Activated naive CD4-positive, alpha-beta T cell treated with anti-CD3 and anti-CD28 coated beads for 36 hours (primary cell): Measurements from ENCODE around the gene GPR15LG. TPM values are rescaled to one million over a fixed set of nuclear protein-coding genes. Genes with fewer than 3 reads are reported as not detected.
A peak's percentile ranks its signal among the peaks of the same experiment; 100 is the strongest.

Experiments
- CTCF ChIA-PET: fragments of 350-600 bp; sonication (Branson Sonifier 250); formaldehyde crosslinking; loops from one replicate; lab custom pipeline; 2021; ENCODE audit warnings: antibody characterized with exemption; lab: Charles Lee
- DNase-seq: peaks from one replicate; pipeline ENCODE4 v3.0.0-alpha.2; 2020
- H3K27ac Mint-ChIP-seq: one replicate; pipeline ENCODE4 v1.8.0; 2021; ENCODE audit warnings: mild to moderate bottlenecking, mixed read lengths
- H3K27me3 Mint-ChIP-seq: one replicate; pipeline ENCODE4 v1.8.0; 2021; ENCODE audit warnings: low read depth, mixed read lengths
- H3K36me3 Mint-ChIP-seq: one replicate; pipeline ENCODE4 v1.8.0; 2021; ENCODE audit warnings: low read depth, mixed read lengths
- H3K4me1 Mint-ChIP-seq: one replicate; pipeline ENCODE4 v1.8.0; 2021; ENCODE audit warnings: low read depth, mixed read lengths
- H3K4me3 Mint-ChIP-seq: one replicate; pipeline ENCODE4 v1.8.0; 2021; ENCODE audit warnings: mild to moderate bottlenecking, moderate library complexity, mixed read lengths
- H3K9me3 Mint-ChIP-seq: one replicate; pipeline ENCODE4 v1.8.0; 2021; ENCODE audit warnings: mixed read lengths
- intact Hi-C: fragments of 100-400 bp; cut with micrococcal nuclease; formaldehyde crosslinking; loops from one replicate; pipeline ENCODE4 v1.15.1; 2023
- total RNA-seq, 2 experiments: library from RNA; stranded (reverse); gene quantifications; one replicate each; pipeline ENCODE4 v1.2.3, GENCODE V29; 2021

Gene GPR15LG
- total RNA-seq, 2 experiments from 2014 or later: not detected

DNA sequence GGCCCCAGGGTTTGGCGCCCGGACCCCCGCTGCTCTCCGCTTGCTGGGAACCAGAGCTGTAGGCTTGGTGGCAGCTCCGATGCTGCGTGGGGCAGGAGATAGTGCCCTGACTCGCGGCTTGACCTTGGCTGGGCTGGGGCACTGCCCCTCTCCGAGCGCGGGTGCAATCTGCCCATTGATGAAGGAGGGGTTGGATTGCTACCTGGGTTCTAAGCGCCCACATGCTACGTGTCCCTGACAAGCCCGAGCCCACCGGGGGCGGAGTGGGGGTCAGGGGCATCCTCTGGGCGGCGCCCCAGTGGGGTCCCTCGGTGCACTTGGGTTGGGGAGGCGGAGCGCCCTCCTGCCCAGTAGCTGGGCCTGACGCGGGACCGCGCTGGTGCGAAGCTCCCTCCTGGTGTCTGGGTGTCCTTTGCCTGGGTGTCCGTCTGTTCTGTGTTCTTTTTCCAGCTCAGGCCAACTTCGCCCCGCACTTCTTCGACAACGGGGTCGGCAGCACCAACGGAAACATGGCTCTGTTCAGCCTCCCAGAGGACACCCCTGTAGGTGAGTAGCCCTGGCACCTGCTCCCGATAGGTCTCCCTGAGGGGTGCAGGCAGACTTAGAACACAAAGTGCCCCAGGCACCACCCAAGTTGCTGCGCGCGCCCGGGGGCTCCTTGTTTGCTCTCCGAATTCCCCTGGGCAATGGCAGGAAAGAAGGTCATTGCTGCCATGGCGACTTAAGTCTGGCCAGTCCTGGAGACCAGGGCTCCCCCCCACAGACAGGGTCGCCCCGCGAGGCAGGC is 21.6 kb downstream of the GPR15LG start:
- no peak overlapping the region for H3K27ac Mint-ChIP-seq
- CTCF ChIA-PET: interaction anchor here (1.0 to 1.5 kb wide), 2 partner anchors 9 to 25 kb away, joined by 3 read pairs; no protein-coding TSS in a partner anchor
- no peaks in the 10 kb centered on the region for H3K36me3 Mint-ChIP-seq
- no peaks in the 10 kb centered on the region for H3K9me3 Mint-ChIP-seq
- H3K4me3 Mint-ChIP-seq: peak overlapping the region; percentile 51
- peaks cover 12% of the 10 kb centered on the region for H3K27me3 Mint-ChIP-seq
- H3K4me1 Mint-ChIP-seq: peaks cover 11% of the 10 kb centered on the region
- DNase-seq: no peak
- intact Hi-C loops: no loop called here

DNA sequence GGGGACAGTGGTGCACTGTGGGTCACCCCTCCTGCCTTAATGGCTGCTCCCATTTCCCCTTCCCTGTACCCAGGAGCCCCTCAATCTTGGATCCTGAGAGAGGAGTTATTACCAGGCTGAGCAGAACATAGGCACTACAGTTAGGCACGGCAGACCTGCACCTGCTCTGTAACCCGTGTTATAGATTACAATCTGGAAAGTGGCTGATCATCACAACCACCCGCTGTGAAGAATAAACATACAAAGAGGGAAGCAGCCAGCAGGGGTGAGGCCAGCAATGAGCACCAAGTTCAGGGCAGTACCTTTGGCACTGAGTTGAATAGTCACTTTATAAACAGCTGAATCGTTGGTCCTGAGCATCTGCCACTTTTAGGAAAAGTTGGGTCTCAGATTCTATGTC is 22.5 kb downstream of the GPR15LG start:
- H3K4me3 Mint-ChIP-seq: no peak overlapping the region
- H3K27me3 Mint-ChIP-seq: peaks cover 12% of the 10 kb centered on the region
- peaks cover 5% of the 10 kb centered on the region for H3K4me1 Mint-ChIP-seq
- CTCF ChIA-PET: interaction anchor here (0.6 kb wide), 1 partner anchor 150 kb away, joined by 5 read pairs; no protein-coding TSS in a partner anchor
- H3K9me3 Mint-ChIP-seq: no peaks in the 10 kb centered on the region
- DNase-seq: no peak
- H3K27ac Mint-ChIP-seq: no peak overlapping the region
- intact Hi-C loops: no loop called here
- H3K36me3 Mint-ChIP-seq: no peaks in the 10 kb centered on the region

DNA sequence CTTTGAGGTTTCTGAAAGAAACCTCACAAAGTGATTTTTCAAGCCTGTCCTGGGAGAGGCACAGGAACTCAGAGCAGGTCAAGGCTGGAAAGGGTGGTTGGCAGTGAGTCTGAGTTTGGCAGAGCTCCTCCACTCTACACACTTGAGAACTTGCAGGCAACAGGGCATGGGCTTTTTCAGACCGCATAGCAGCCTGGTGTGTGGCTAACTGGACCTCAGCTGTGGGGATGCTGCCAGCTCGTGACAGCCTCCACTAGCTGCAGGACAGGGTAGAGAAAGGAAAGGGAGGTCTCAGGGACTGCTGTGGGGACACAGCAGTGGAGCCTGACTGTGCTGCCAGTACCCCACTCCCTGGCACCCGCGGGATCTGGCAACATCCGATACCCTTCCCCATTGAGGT is 23.3 kb downstream of the GPR15LG start:
- intact Hi-C loops: no loop called here
- H3K4me3 Mint-ChIP-seq: no peak overlapping the region
- H3K27me3 Mint-ChIP-seq: peaks cover 12% of the 10 kb centered on the region
- CTCF ChIA-PET: no interaction called here
- H3K27ac Mint-ChIP-seq: no peak overlapping the region
- no peak for DNase-seq
- no peaks in the 10 kb centered on the region for H3K4me1 Mint-ChIP-seq
- H3K36me3 Mint-ChIP-seq: no peaks in the 10 kb centered on the region
- no peaks in the 10 kb centered on the region for H3K9me3 Mint-ChIP-seq

DNA sequence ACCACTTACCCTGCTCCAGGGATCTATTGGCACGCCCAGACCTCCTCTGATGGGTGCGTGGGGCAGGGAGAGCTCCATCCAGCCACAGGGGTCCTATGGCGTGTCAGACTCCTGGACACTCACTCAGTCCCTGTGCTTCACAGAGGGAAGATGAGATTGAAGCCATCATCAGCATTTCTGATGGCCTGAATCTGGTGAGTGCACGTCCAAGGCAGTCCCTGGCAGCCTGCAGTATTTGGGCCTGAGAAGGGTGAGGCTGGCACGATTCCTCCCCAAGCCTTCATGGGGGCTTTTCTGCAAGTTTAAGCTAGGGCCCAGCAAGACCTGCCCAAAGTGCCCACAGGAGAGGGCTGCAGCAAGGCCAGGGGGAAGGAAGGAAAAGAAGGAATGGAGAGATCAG is 24.0 kb downstream of the GPR15LG start:
- intact Hi-C loops: no loop called here
- Mint-ChIP-seq H3K27me3 (peaks cover 12% of the 10 kb centered on the region), H3K4me3 (no peak overlapping the region), H3K4me1 (no peaks in the 10 kb centered on the region), H3K9me3 (no peaks in the 10 kb centered on the region), H3K27ac (no peak overlapping the region), H3K36me3 (no peaks in the 10 kb centered on the region)
- DNase-seq: no peak
- CTCF ChIA-PET: no interaction called here

DNA sequence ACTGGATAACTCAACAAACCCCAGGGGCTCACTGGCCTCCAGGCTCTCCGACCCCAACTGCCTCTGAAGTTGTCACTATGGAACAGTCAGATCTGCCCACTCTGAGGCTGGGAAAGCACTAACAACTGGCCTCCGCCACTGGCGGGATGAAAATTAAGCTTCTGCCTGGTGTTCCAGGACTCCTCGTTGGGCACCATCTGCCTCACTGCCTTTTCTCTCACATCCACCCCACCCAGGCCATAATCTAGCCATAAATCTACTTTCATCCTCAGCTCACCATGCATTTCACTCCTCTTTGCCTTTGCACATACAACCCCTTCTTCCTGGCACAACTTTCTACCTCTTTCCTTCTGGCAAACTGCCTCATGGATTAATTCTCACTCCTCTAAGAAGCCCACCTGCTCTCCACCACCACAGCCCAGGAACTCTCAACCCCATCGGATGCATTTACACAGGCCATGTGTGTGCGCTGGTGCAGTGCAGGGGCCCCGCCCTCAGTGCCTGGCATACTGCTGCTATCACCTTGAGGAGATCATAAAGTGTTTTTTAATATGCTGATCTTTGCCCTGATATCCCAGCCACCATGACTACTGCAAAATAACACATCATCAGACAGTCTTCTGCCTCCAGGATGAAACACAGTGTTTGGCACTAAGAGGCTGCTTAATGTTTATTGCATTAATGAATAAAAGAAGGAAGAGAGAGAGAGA is 24.8 kb downstream of the GPR15LG start:
- peaks cover 12% of the 10 kb centered on the region for H3K27me3 Mint-ChIP-seq
- no peaks in the 10 kb centered on the region for H3K9me3 Mint-ChIP-seq
- no peaks in the 10 kb centered on the region for H3K4me1 Mint-ChIP-seq
- H3K36me3 Mint-ChIP-seq: no peaks in the 10 kb centered on the region
- DNase-seq: no peak
- intact Hi-C loops: no loop called here
- H3K4me3 Mint-ChIP-seq: no peak overlapping the region
- no peak overlapping the region for H3K27ac Mint-ChIP-seq
- CTCF ChIA-PET: no interaction called here

DNA sequence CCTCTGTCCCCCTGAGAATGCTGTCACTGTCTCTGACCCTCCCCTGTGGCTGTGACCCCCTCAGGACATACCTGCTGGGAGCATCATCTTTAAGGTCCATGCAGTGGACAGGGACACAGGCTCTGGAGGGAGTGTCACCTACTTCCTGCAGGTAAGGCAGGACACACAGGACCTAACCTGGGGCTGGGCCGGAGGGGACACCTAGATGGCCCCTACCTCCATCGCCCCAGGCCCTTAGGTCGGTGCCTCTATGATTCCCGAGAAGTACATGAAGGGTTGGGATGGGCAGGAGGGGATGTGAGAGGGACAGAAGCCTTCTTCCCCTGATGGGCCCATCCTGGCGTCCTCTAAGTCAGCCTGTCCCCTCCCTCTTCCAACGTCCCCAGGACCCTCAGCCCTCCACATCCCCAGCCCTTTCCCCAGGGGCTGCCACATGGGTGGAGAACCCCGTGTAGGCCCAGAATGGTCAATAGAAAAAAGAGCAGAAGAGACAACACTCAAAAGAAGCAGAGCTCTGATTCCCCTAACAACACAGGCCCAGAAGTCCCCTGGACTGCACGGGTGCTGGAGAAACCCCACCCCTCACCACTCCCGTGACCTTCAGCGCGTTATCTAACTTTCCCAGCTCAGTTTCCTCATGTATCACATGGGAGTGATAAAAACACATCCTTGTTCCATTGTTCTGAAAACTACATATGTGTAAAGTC is 27.1 kb downstream of the GPR15LG start:
- H3K36me3 Mint-ChIP-seq: no peaks in the 10 kb centered on the region
- H3K27me3 Mint-ChIP-seq: peaks cover 8% of the 10 kb centered on the region
- CTCF ChIA-PET: interaction anchor here (1.3 to 1.7 kb wide), 3 partner anchors 10 to 53 kb away, joined by 3 to 8 read pairs (median 4); no protein-coding TSS in a partner anchor
- no peaks in the 10 kb centered on the region for H3K4me1 Mint-ChIP-seq
- no peak overlapping the region for H3K27ac Mint-ChIP-seq
- H3K9me3 Mint-ChIP-seq: no peaks in the 10 kb centered on the region
- DNase-seq: no peak
- intact Hi-C loops: no loop called here
- no peak overlapping the region for H3K4me3 Mint-ChIP-seq

DNA sequence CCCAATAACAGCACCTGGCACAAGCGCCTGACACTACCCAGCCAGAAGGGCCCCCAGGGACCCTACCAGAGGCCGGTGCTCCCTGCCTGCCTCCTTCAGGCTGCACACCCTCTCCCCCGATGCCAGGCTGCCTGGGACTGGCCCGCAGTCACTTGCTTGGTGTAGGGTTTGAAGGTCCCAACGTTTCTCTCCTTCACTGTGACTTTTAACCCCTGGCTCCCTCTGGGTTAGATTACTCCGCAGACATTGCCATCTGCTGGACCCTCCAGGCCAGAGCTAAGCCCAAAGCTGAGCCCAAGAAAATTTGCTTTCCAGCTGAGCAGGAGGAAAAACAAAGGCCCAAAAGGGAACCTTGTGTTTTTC is 27.6 kb downstream of the GPR15LG start:
- no peak overlapping the region for H3K4me3 Mint-ChIP-seq
- peaks cover 5% of the 10 kb centered on the region for H3K27me3 Mint-ChIP-seq
- H3K36me3 Mint-ChIP-seq: no peaks in the 10 kb centered on the region
- no peak for DNase-seq
- CTCF ChIA-PET: interaction anchor here (1.3 to 1.7 kb wide), 3 partner anchors 10 to 53 kb away, joined by 3 to 8 read pairs (median 4); no protein-coding TSS in a partner anchor
- no peaks in the 10 kb centered on the region for H3K9me3 Mint-ChIP-seq
- intact Hi-C loops: no loop called here
- no peaks in the 10 kb centered on the region for H3K4me1 Mint-ChIP-seq
- H3K27ac Mint-ChIP-seq: no peak overlapping the region

DNA sequence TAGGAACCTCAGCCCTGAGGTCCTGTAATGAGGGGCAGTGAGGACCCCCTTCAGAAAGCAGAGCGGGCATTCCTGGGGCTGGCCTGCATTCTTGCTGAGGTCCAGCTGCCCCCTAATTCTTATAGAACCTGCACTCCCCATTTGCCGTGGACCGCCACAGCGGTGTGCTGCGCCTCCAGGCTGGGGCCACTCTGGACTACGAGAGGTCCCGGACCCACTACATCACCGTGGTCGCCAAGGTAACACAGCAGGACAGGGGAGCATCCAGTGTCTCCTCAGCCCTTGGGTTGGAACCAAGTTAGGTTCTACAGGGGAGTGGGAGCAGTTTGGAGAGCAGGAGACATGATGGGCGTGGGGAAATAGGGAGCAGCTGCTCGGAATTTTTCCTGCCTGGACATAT is 28.1 kb downstream of the GPR15LG start:
- no peak overlapping the region for H3K27ac Mint-ChIP-seq
- H3K27me3 Mint-ChIP-seq: peaks cover under 1% of the 10 kb centered on the region
- no peak overlapping the region for H3K4me3 Mint-ChIP-seq
- H3K9me3 Mint-ChIP-seq: no peaks in the 10 kb centered on the region
- no peak for DNase-seq
- no peaks in the 10 kb centered on the region for H3K4me1 Mint-ChIP-seq
- intact Hi-C loops: no loop called here
- CTCF ChIA-PET: interaction anchor here (1.3 to 1.7 kb wide), 2 partner anchors 14 to 54 kb away, joined by 3 to 8 read pairs; no protein-coding TSS in a partner anchor
- no peaks in the 10 kb centered on the region for H3K36me3 Mint-ChIP-seq

DNA sequence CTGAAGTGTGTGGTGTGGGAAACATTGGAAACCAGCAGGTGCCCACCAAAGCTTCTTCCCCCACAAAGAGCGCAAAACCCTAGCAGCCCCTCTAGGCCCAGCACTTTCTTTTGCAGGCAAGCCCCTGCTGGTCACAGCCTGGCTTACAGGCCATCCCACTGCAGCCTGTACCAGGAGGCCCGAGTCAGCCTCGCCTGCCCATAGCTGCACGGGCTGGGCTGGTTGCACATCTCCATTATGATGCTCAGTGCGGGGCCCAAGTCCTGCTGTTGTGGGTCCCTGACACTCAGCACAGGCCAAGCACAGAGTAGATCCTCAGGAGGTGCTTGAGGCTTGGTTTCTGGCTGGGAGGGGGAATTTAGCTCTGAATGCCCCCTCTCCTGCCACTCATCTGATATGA is 28.7 kb downstream of the GPR15LG start:
- H3K9me3 Mint-ChIP-seq: no peaks in the 10 kb centered on the region
- no peak overlapping the region for H3K27ac Mint-ChIP-seq
- no peak for DNase-seq
- no peaks in the 10 kb centered on the region for H3K27me3 Mint-ChIP-seq
- H3K36me3 Mint-ChIP-seq: no peaks in the 10 kb centered on the region
- no peaks in the 10 kb centered on the region for H3K4me1 Mint-ChIP-seq
- H3K4me3 Mint-ChIP-seq: no peak overlapping the region
- intact Hi-C loops: no loop called here
- CTCF ChIA-PET: interaction anchor here (1.0 to 4.7 kb wide), 4 partner anchors 10 to 54 kb away, joined by 3 to 48 read pairs (median 8); no protein-coding TSS in a partner anchor

DNA sequence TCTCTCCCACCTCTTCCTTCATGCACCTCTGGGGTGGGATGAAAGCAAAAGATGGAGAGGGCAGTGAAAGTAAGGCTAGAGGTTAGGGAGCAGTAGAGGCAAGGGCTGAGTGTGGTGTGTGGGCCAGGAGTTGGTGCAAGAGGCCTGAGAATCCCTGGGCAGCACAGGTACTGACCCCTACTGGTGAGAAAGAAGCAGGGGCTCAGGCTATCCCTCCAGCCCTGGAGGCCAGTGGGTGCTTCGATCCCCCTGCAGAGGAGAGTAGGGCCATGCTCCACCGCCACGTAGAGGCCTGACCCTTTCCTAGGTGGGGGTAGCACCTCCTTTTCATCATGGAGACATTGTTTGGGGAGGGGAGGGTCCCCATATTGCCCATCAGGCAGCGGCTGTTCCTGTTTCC is 30.5 kb downstream of the GPR15LG start:
- Mint-ChIP-seq H3K4me1 (no peaks in the 10 kb centered on the region), H3K4me3 (no peak overlapping the region), H3K36me3 (no peaks in the 10 kb centered on the region), H3K27ac (no peak overlapping the region), H3K9me3 (no peaks in the 10 kb centered on the region), H3K27me3 (no peaks in the 10 kb centered on the region)
- intact Hi-C loops: loop anchor here (2.0 kb wide), 1 partner anchor 27 kb away; no protein-coding TSS in a partner anchor
- CTCF ChIA-PET: interaction anchor here (0.6 to 4.7 kb wide), 5 partner anchors 9 to 63 kb away, joined by 3 to 48 read pairs (median 5); partner anchors contain the start of gene CDHR1
- no peak for DNase-seq

DNA sequence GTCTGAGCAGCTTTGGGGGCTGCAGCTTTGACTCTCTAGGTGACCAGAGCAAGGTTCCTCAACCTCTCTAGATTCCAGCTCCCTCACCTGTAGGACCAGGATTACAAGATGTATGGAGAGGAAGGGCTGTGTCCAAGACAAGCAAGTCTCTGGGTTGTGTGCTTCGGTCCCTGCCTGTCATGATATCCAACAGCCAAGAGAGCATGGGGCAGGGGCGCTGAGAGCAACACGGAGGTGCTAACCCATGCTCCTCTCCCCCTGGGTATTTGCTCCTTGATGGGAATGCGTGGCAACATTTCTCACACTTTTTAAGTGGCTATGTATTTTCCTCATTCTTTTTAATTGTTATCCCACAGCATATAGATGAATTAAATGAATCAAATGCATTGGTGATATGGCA is 31.0 kb downstream of the GPR15LG start:
- intact Hi-C loops: loop anchor here (1.0 to 2.0 kb wide), 4 partner anchors 28 to 145 kb away; no protein-coding TSS in a partner anchor
- no peak for DNase-seq
- no peaks in the 10 kb centered on the region for H3K27me3 Mint-ChIP-seq
- no peaks in the 10 kb centered on the region for H3K4me1 Mint-ChIP-seq
- no peaks in the 10 kb centered on the region for H3K36me3 Mint-ChIP-seq
- CTCF ChIA-PET: interaction anchor here (0.6 to 4.7 kb wide), 15 partner anchors 10 to 332 kb away, joined by 3 to 48 read pairs (median 4); partner anchors contain the start of genes CDHR1 and GHITM
- H3K27ac Mint-ChIP-seq: no peak overlapping the region
- H3K4me3 Mint-ChIP-seq: no peak overlapping the region
- no peaks in the 10 kb centered on the region for H3K9me3 Mint-ChIP-seq
